Prostate gland (tissue), 2 donors: Measurements from ENCODE around the gene ADGRE1.

Experiments used
- POLR2A ChIP-seq: fragments of 450-650 bp; IDR thresholded peaks from one replicate; pipeline ENCODE4 v1.6.1; 2016; ENCODE audit warnings: antibody characterized with exemption, mild to moderate bottlenecking
- TF ChIP-seq, protein P1 (sequence below), 4 experiments: fragments of 200-600 bp in 2 of 4; fragments of 450-650 bp in 2 of 4; sonication (generic) in 2 of 4; IDR thresholded peaks; 1 replicate in 3 of 4; 2 replicates in 1 of 4; pipeline ENCODE4 v1.5.1; 2016 to 2019; ENCODE audit warnings: antibody characterized with exemption in 4 of 4, mild to moderate bottlenecking in 2 of 4, moderate library complexity in 2 of 4

DNA sequence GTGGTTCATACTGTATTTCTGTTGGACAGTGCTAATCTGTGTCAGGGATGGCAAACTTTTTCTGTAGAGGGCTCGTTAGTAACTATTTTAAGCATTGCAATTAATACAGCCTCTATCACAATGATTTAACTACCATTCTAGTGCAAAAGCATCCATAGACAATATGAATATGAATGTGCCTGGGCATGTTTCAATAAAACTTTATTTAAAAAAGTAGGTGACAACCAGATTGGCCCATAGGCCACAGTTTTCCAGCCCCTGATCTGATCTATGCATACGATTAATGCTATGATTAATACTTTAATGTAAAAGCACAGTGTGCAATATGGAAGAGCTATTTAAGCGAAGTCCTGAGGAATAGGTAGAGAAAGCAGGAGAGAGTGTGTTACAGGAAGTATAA lies 29.6 kb downstream of the ADGRE1 start:
- TF ChIP-seq, protein P1, sequence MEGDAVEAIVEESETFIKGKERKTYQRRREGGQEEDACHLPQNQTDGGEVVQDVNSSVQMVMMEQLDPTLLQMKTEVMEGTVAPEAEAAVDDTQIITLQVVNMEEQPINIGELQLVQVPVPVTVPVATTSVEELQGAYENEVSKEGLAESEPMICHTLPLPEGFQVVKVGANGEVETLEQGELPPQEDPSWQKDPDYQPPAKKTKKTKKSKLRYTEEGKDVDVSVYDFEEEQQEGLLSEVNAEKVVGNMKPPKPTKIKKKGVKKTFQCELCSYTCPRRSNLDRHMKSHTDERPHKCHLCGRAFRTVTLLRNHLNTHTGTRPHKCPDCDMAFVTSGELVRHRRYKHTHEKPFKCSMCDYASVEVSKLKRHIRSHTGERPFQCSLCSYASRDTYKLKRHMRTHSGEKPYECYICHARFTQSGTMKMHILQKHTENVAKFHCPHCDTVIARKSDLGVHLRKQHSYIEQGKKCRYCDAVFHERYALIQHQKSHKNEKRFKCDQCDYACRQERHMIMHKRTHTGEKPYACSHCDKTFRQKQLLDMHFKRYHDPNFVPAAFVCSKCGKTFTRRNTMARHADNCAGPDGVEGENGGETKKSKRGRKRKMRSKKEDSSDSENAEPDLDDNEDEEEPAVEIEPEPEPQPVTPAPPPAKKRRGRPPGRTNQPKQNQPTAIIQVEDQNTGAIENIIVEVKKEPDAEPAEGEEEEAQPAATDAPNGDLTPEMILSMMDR (IDR thresholded peaks at IDR 0.05) = no peak
- TF ChIP-seq POLR2A = no peak
